Measurements from ENCODE around the gene KRABD2. TPM values are rescaled to one million over a fixed set of nuclear protein-coding genes. Genes with fewer than 3 reads are reported as not detected.
A peak's percentile ranks its signal among the peaks of the same experiment; 100 is the strongest.

Gene KRABD2

GRCh38 chr17:8332688-8333087 lies 43.8 kb downstream of the KRABD2 start:
- DNase-seq (ENCODE audit: low read depth in 4 of 6, low spot score in 6 of 6) = peak in 2 of 6 donors; percentile 27 to 51
- 13% methylated on average over 4 of the region's 5 CpGs for WGBS (ENCODE audit: insufficient coverage)
- Histone ChIP-seq H3K27me3 (ENCODE audit: control insufficient read depth, insufficient read depth, low read length) (no peaks in the 10 kb centered on the region), H3K9me3 (ENCODE audit: control insufficient read depth, insufficient read depth, low read length) (no peaks in the 10 kb centered on the region), H3K4me1 (ENCODE audit: control insufficient read depth, insufficient read depth, low read length) (peaks cover 8% of the 10 kb centered on the region), H3K36me3 (ENCODE audit: control insufficient read depth, insufficient read depth, low read length) (no peaks in the 10 kb centered on the region), H3K4me3 (ENCODE audit: low read depth, low read length) (no peak overlapping the region), H3K27ac (ENCODE audit: low read depth, low read length) (no peak overlapping the region)

GRCh38 chr17:8332128-8332527 lies 44.4 kb downstream of the KRABD2 start:
- no peak for DNase-seq (ENCODE audit: low read depth in 4 of 6, low spot score in 6 of 6)
- H3K27ac ChIP-seq (ENCODE audit: low read depth, low read length) = no peak overlapping the region
- H3K4me3 ChIP-seq (ENCODE audit: low read depth, low read length) = no peak overlapping the region
- no peaks in the 10 kb centered on the region for H3K9me3 ChIP-seq (ENCODE audit: control insufficient read depth, insufficient read depth, low read length)
- peaks cover 4% of the 10 kb centered on the region for H3K27me3 ChIP-seq (ENCODE audit: control insufficient read depth, insufficient read depth, low read length)
- no peaks in the 10 kb centered on the region for H3K36me3 ChIP-seq (ENCODE audit: control insufficient read depth, insufficient read depth, low read length)
- H3K4me1 ChIP-seq (ENCODE audit: control insufficient read depth, insufficient read depth, low read length) = peaks cover 12% of the 10 kb centered on the region
- WGBS (ENCODE audit: insufficient coverage) = 75% methylated on average over 1 of the region's 2 CpGs

- DNase-seq (ENCODE audit: low read depth in 4 of 6, low spot score in 6 of 6) = no peak
- 15% methylated on average over 22 of the region's 25 CpGs for WGBS (ENCODE audit: insufficient coverage)
These were observed 49.2 kb downstream of the KRABD2 start for GRCh38 chr17:8327303-8327649.

More at GRCh38 chr17:8327303-8327649, 49.2 kb downstream of the KRABD2 start:
- H3K27me3 ChIP-seq (ENCODE audit: control insufficient read depth, insufficient read depth, low read length) = peaks cover 24% of the 10 kb centered on the region
- H3K36me3 ChIP-seq (ENCODE audit: control insufficient read depth, insufficient read depth, low read length) = no peaks in the 10 kb centered on the region
- H3K4me3 ChIP-seq (ENCODE audit: low read depth, low read length) = peak overlapping the region; percentile 51
- H3K27ac ChIP-seq (ENCODE audit: low read depth, low read length) = no peak overlapping the region
- H3K4me1 ChIP-seq (ENCODE audit: control insufficient read depth, insufficient read depth, low read length) = peaks cover 13% of the 10 kb centered on the region
- no peaks in the 10 kb centered on the region for H3K9me3 ChIP-seq (ENCODE audit: control insufficient read depth, insufficient read depth, low read length)

Small RNA genes lying within 50 kb of the gene (small RNA-seq; reads per million reads assigned to genes)
- gene RF00265 (ENCODE audit: low replicate concordance) = not detected

Other genes starting within 250 kb of the KRABD2 start
- gene PER1, start 224.3 kb downstream of the KRABD2 start, total RNA-seq = 10 to 100 TPM; 28.0 to 29.4 TPM
- gene PER1, start 224.3 kb downstream of the KRABD2 start, polyA plus RNA-seq (ENCODE audit: insufficient read length in 2 of 2) = 10 to 100 TPM; 25.4 to 61.1 TPM
- 10 to 100 TPM; 30.2 to 66.9 TPM for gene VAMP2, start 213.8 kb downstream of the KRABD2 start, total RNA-seq
- 100 to 1,000 TPM; 413 to 414 TPM for gene VAMP2, start 213.8 kb downstream of the KRABD2 start, polyA plus RNA-seq (ENCODE audit: insufficient read length in 2 of 2)
- 10 to 100 TPM; 19.0 to 48.1 TPM for gene TMEM107, start 200.3 kb downstream of the KRABD2 start, total RNA-seq
- 10 to 100 TPM; 22.3 to 22.8 TPM for gene TMEM107, start 200.3 kb downstream of the KRABD2 start, polyA plus RNA-seq (ENCODE audit: insufficient read length in 2 of 2)
- 1 to 10 TPM; 3.7 to 6.7 TPM for gene BORCS6, start 186.5 kb downstream of the KRABD2 start, total RNA-seq
- gene BORCS6, start 186.5 kb downstream of the KRABD2 start, polyA plus RNA-seq (ENCODE audit: insufficient read length in 2 of 2) = 1 to 10 TPM; 6.3 to 6.8 TPM
- gene AURKB, start 166.1 kb downstream of the KRABD2 start, total RNA-seq = 10 to 100 TPM in 1 of 2 donors, 1 to 10 TPM in 1; 8.6 to 15.4 TPM
- gene AURKB, start 166.1 kb downstream of the KRABD2 start, polyA plus RNA-seq (ENCODE audit: insufficient read length in 2 of 2) = 10 to 100 TPM; 13.1 to 17.9 TPM
- gene CTC1, start 128.6 kb downstream of the KRABD2 start, total RNA-seq = 10 to 100 TPM; 11.2 to 14.6 TPM
- 10 to 100 TPM; 23.6 to 30.6 TPM for gene CTC1, start 128.6 kb downstream of the KRABD2 start, polyA plus RNA-seq (ENCODE audit: insufficient read length in 2 of 2)
- gene PFAS, start 127.4 kb downstream of the KRABD2 start, total RNA-seq = 10 to 100 TPM; 17.4 to 23.1 TPM
- 10 to 100 TPM; 32.6 to 38.1 TPM for gene PFAS, start 127.4 kb downstream of the KRABD2 start, polyA plus RNA-seq (ENCODE audit: insufficient read length in 2 of 2)
- gene RANGRF, start 88.0 kb downstream of the KRABD2 start, total RNA-seq = 10 to 100 TPM in 1 of 2 donors, 1 to 10 TPM in 1; 9.2 to 19.6 TPM
- gene RANGRF, start 88.0 kb downstream of the KRABD2 start, polyA plus RNA-seq (ENCODE audit: insufficient read length in 2 of 2) = 10 to 100 TPM; 37.7 to 40.5 TPM
- gene SLC25A35, start 81.3 kb downstream of the KRABD2 start, total RNA-seq = 1 to 10 TPM in 1 of 2 donors, under 1 TPM in 1; 0.69 to 2.9 TPM
- 1 to 10 TPM; 3.7 to 5.1 TPM for gene SLC25A35, start 81.3 kb downstream of the KRABD2 start, polyA plus RNA-seq (ENCODE audit: insufficient read length in 2 of 2)
- gene ARHGEF15, start 66.5 kb downstream of the KRABD2 start, total RNA-seq = 1 to 10 TPM; 2.8 to 4.7 TPM
- 1 to 10 TPM; 8.1 to 9.4 TPM for gene ARHGEF15, start 66.5 kb downstream of the KRABD2 start, polyA plus RNA-seq (ENCODE audit: insufficient read length in 2 of 2)
- gene ODF4, start 36.9 kb downstream of the KRABD2 start, total RNA-seq = not detected
- gene ODF4, start 36.9 kb downstream of the KRABD2 start, polyA plus RNA-seq (ENCODE audit: insufficient read length in 2 of 2) = not detected
- 1,000 to 10,000 TPM; 1,389 to 3,574 TPM for gene RPL26, start 6.5 kb upstream of the KRABD2 start, total RNA-seq
- 1,000 to 10,000 TPM; 1,423 to 1,516 TPM for gene RPL26, start 6.5 kb upstream of the KRABD2 start, polyA plus RNA-seq (ENCODE audit: insufficient read length in 2 of 2)
- not detected for gene RNF222, start 21.1 kb upstream of the KRABD2 start, total RNA-seq
- under 1 TPM in 1 of 2 donors, not detected in 1; 0.11 TPM for gene RNF222, start 21.1 kb upstream of the KRABD2 start, polyA plus RNA-seq (ENCODE audit: insufficient read length in 2 of 2)
- 10 to 100 TPM; 30.7 to 45.4 TPM for gene NDEL1, start 59.2 kb upstream of the KRABD2 start, total RNA-seq
- gene NDEL1, start 59.2 kb upstream of the KRABD2 start, polyA plus RNA-seq (ENCODE audit: insufficient read length in 2 of 2) = 10 to 100 TPM; 48.7 to 48.9 TPM

All from spinal cord (tissue), 10 donors.